Measurements from ENCODE around the gene GBA3.

The GBA3 gene

DNA sequence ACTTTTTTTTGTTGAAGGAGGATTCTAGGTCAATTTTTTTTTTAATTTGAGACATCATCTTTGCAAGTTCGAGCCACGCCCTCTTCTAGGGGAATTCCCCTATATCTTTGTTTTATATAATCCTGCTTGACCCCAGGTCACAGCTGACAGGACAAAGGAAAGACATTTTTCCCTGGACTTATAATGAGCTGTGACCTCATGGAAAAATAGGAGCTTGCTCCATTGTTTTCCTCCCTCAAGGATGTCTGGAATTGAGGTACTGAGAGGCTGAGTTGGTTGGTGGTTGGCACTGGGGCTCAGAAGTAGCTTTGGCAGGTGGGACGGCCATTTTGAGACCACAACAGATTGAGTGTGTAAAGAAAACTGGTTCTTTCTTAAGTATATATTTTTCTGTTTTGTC, 49.0 kb downstream of the GBA3 start:
- no peak overlapping the region for H3K14ac ChIP-seq (ENCODE audit: low read length)
- no peak overlapping the region for H3K4me2 ChIP-seq (ENCODE audit: low read length)
- no peak overlapping the region for H2BK5ac ChIP-seq (ENCODE audit: low read depth, low read length, poor library complexity)
- H3K27ac ChIP-seq (ENCODE audit: low read depth, low read length) = no peak overlapping the region
- no CpG with 5 or more reads among the region's 3 CpGs for WGBS (ENCODE audit: extremely low coverage, insufficient coverage, insufficient read length)
- H3K27me3 ChIP-seq (ENCODE audit: insufficient read depth, low read length) = no peaks in the 10 kb centered on the region
- H2AFZ ChIP-seq (ENCODE audit: insufficient read depth, low read length, poor library complexity) = no peak overlapping the region
- no peak overlapping the region for H4K12ac ChIP-seq (ENCODE audit: low read depth, low read length)
- no peak overlapping the region for H3K4ac ChIP-seq (ENCODE audit: low read depth, low read length)
- no peak overlapping the region for H3K23ac ChIP-seq (ENCODE audit: low read length)
- H4K8ac ChIP-seq (ENCODE audit: low read depth, low read length) = no peak overlapping the region
- no peaks in the 10 kb centered on the region for H3K79me2 ChIP-seq (ENCODE audit: control insufficient read depth, insufficient read depth, low read length, poor library complexity)
- no peak overlapping the region for H2BK120ac ChIP-seq (ENCODE audit: insufficient read depth, low read length, poor library complexity)
- no peaks in the 10 kb centered on the region for H3K4me1 ChIP-seq (ENCODE audit: control insufficient read depth in 1 of 2, insufficient read depth in 2 of 2, low read length in 2 of 2)
- H3K18ac ChIP-seq (ENCODE audit: low read length) = no peak overlapping the region
- no peak for DNase-seq
- no peak overlapping the region for H3K4me3 ChIP-seq (ENCODE audit: low read depth, low read length)
- H3K79me1 ChIP-seq (ENCODE audit: low read length) = no peaks in the 10 kb centered on the region
- H2BK12ac ChIP-seq (ENCODE audit: low read length) = no peak overlapping the region
- no peak overlapping the region for H4K91ac ChIP-seq (ENCODE audit: low read depth, low read length)
- no peaks in the 10 kb centered on the region for H3K36me3 ChIP-seq (ENCODE audit: control insufficient read depth in 1 of 2, insufficient read depth in 2 of 2, low read length in 2 of 2)
- no peaks in the 10 kb centered on the region for H3K9me3 ChIP-seq (ENCODE audit: insufficient read depth, low read depth, low read length)
- no peak overlapping the region for H3K9ac ChIP-seq (ENCODE audit: low read length)
- no peak overlapping the region for H2AK5ac ChIP-seq (ENCODE audit: low read length)

DNA sequence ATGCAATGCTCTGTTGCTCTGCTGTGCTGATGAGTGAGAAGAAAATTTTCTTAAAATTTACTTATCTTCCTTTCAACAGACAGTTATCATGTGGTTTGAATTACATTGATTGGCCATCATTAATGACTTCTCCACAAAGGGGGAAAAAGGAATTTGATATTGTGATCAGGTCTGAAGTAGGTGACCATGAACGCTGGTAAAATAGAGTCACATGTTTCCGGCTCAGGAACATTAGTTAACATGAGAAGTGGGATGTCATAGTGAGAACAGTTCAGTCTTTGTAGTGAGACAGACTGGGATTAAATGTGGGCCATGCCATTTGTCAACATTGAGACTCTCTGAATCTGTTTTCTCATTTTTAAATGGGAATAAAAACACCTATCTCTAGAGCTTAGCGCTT, 50.6 kb downstream of the GBA3 start:
- Histone ChIP-seq H2BK120ac (ENCODE audit: insufficient read depth, low read length, poor library complexity) (no peak overlapping the region), H3K9ac (ENCODE audit: low read length) (no peak overlapping the region), H3K9me3 (ENCODE audit: insufficient read depth, low read depth, low read length) (no peaks in the 10 kb centered on the region), H2AK5ac (ENCODE audit: low read length) (no peak overlapping the region), H4K91ac (ENCODE audit: low read depth, low read length) (no peak overlapping the region), H3K79me1 (ENCODE audit: low read length) (no peaks in the 10 kb centered on the region), H3K27me3 (ENCODE audit: insufficient read depth, low read length) (no peaks in the 10 kb centered on the region), H3K36me3 (ENCODE audit: control insufficient read depth in 1 of 2, insufficient read depth in 2 of 2, low read length in 2 of 2) (no peaks in the 10 kb centered on the region), H3K4ac (ENCODE audit: low read depth, low read length) (no peak overlapping the region), H4K8ac (ENCODE audit: low read depth, low read length) (no peak overlapping the region), H3K4me2 (ENCODE audit: low read length) (no peak overlapping the region), H2BK5ac (ENCODE audit: low read depth, low read length, poor library complexity) (no peak overlapping the region), H3K79me2 (ENCODE audit: control insufficient read depth, insufficient read depth, low read length, poor library complexity) (no peaks in the 10 kb centered on the region), H3K18ac (ENCODE audit: low read length) (no peak overlapping the region), H2BK12ac (ENCODE audit: low read length) (no peak overlapping the region), H3K27ac (ENCODE audit: low read depth, low read length) (no peak overlapping the region), H3K4me3 (ENCODE audit: low read depth, low read length) (no peak overlapping the region), H3K4me1 (ENCODE audit: control insufficient read depth in 1 of 2, insufficient read depth in 2 of 2, low read length in 2 of 2) (no peaks in the 10 kb centered on the region), H4K12ac (ENCODE audit: low read depth, low read length) (no peak overlapping the region), H3K23ac (ENCODE audit: low read length) (no peak overlapping the region), H3K14ac (ENCODE audit: low read length) (no peak overlapping the region), H2AFZ (ENCODE audit: insufficient read depth, low read length, poor library complexity) (no peak overlapping the region)
- no peak for DNase-seq
- no CpG with 5 or more reads among the region's 3 CpGs for WGBS (ENCODE audit: extremely low coverage, insufficient coverage, insufficient read length)

DNA sequence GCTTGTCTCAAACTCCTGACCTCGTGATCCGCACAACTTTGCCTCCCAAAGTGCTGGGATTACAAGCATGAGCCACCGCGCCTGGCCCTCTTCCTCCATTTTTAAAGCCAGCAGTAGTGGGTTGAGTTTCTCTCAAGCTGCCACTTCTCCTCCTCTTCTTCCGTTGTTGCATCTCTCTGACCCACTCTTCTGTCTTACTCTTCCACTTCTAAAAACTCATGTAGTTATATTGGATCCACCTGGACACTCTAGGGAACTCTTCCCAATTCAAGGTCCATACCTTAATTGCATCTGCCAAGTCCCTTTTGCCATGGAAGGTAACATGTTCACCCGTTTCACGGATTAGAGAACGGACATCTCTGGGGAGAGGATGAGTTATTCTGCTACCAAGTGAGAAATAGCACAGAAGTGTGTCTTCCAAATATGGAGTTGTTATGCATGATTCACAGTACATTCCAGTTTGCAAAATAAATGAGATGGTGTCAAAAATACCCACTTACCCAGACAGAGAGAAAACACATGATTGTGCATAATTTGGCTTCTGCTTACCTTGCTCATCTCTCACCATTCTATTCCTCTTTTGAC, 51.8 kb downstream of the GBA3 start:
- Histone ChIP-seq H3K36me3 (ENCODE audit: control insufficient read depth in 1 of 2, insufficient read depth in 2 of 2, low read length in 2 of 2) (no peaks in the 10 kb centered on the region), H2BK12ac (ENCODE audit: low read length) (no peak overlapping the region), H3K18ac (ENCODE audit: low read length) (no peak overlapping the region), H2BK120ac (ENCODE audit: insufficient read depth, low read length, poor library complexity) (no peak overlapping the region), H3K14ac (ENCODE audit: low read length) (no peak overlapping the region), H4K8ac (ENCODE audit: low read depth, low read length) (no peak overlapping the region), H3K23ac (ENCODE audit: low read length) (no peak overlapping the region), H3K4me3 (ENCODE audit: low read depth, low read length) (no peak overlapping the region), H4K91ac (ENCODE audit: low read depth, low read length) (no peak overlapping the region), H3K9me3 (ENCODE audit: insufficient read depth, low read depth, low read length) (no peaks in the 10 kb centered on the region), H3K4me2 (ENCODE audit: low read length) (no peak overlapping the region), H3K27me3 (ENCODE audit: insufficient read depth, low read length) (no peaks in the 10 kb centered on the region), H3K4me1 (ENCODE audit: control insufficient read depth in 1 of 2, insufficient read depth in 2 of 2, low read length in 2 of 2) (no peaks in the 10 kb centered on the region), H2AFZ (ENCODE audit: insufficient read depth, low read length, poor library complexity) (no peak overlapping the region), H3K4ac (ENCODE audit: low read depth, low read length) (no peak overlapping the region), H2BK5ac (ENCODE audit: low read depth, low read length, poor library complexity) (no peak overlapping the region), H3K27ac (ENCODE audit: low read depth, low read length) (no peak overlapping the region), H3K79me2 (ENCODE audit: control insufficient read depth, insufficient read depth, low read length, poor library complexity) (no peaks in the 10 kb centered on the region), H2AK5ac (ENCODE audit: low read length) (no peak overlapping the region), H3K9ac (ENCODE audit: low read length) (no peak overlapping the region), H3K79me1 (ENCODE audit: low read length) (no peaks in the 10 kb centered on the region), H4K12ac (ENCODE audit: low read depth, low read length) (no peak overlapping the region)
- no CpG with 5 or more reads among the region's 8 CpGs for WGBS (ENCODE audit: extremely low coverage, insufficient coverage, insufficient read length)
- no peak for DNase-seq

DNA sequence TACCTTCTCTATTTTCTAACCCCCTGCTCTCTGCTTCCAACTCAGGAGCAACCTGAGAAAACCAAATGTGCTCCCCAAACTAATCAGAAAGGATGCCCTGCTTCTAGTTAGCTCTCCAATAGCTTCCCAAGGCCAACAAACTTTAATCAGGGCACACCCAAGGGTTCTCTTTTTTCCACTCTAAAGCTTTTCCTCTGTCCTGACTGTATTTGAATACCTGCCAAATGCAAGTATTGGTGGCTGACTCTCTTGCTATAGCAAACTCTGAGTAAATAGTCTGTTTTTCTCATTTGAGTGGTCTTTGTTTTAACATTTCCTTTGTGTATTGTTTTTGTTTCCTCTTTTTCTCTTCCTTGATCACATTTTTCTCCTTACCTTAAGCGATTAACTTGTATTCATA, 52.5 kb downstream of the GBA3 start:
- no peak overlapping the region for H3K9ac ChIP-seq (ENCODE audit: low read length)

More for the DNA sequence above, 52.5 kb downstream of the GBA3 start:
- no peak overlapping the region for H3K23ac ChIP-seq (ENCODE audit: low read length)
- H4K91ac ChIP-seq (ENCODE audit: low read depth, low read length) = no peak overlapping the region
- no peak overlapping the region for H4K12ac ChIP-seq (ENCODE audit: low read depth, low read length)
- no peak overlapping the region for H3K14ac ChIP-seq (ENCODE audit: low read length)
- H2BK120ac ChIP-seq (ENCODE audit: insufficient read depth, low read length, poor library complexity) = no peak overlapping the region
- H4K8ac ChIP-seq (ENCODE audit: low read depth, low read length) = no peak overlapping the region
- no peak overlapping the region for H3K4me2 ChIP-seq (ENCODE audit: low read length)
- H2AFZ ChIP-seq (ENCODE audit: insufficient read depth, low read length, poor library complexity) = no peak overlapping the region
- H3K4me3 ChIP-seq (ENCODE audit: low read depth, low read length) = no peak overlapping the region
- H2BK12ac ChIP-seq (ENCODE audit: low read length) = no peak overlapping the region
- DNase-seq = no peak
- WGBS (ENCODE audit: extremely low coverage, insufficient coverage, insufficient read length) = no CpG with 5 or more reads among the region's 1 CpG
- H3K79me1 ChIP-seq (ENCODE audit: low read length) = no peaks in the 10 kb centered on the region
- H3K27ac ChIP-seq (ENCODE audit: low read depth, low read length) = no peak overlapping the region
- no peaks in the 10 kb centered on the region for H3K27me3 ChIP-seq (ENCODE audit: insufficient read depth, low read length)
- H3K4me1 ChIP-seq (ENCODE audit: control insufficient read depth in 1 of 2, insufficient read depth in 2 of 2, low read length in 2 of 2) = no peaks in the 10 kb centered on the region
- no peaks in the 10 kb centered on the region for H3K79me2 ChIP-seq (ENCODE audit: control insufficient read depth, insufficient read depth, low read length, poor library complexity)
- no peak overlapping the region for H3K4ac ChIP-seq (ENCODE audit: low read depth, low read length)
- no peaks in the 10 kb centered on the region for H3K9me3 ChIP-seq (ENCODE audit: insufficient read depth, low read depth, low read length)
- no peak overlapping the region for H2BK5ac ChIP-seq (ENCODE audit: low read depth, low read length, poor library complexity)
- H3K36me3 ChIP-seq (ENCODE audit: control insufficient read depth in 1 of 2, insufficient read depth in 2 of 2, low read length in 2 of 2) = no peaks in the 10 kb centered on the region
- no peak overlapping the region for H2AK5ac ChIP-seq (ENCODE audit: low read length)
- H3K18ac ChIP-seq (ENCODE audit: low read length) = no peak overlapping the region

Measured in trophoblast cell (in vitro differentiated cells and primary cell).